Nephron (organoid): ENCODE measurements around the gene CRYBG2.
A peak's percentile ranks its signal among the peaks of the same experiment; 100 is the strongest.
"Not testable (repeated sequence)": the region's sequence is repeated elsewhere in the genome, so short reads cannot be mapped to it uniquely, and the experiment has no call there.

ENCODE experiments used
- H3K27ac Mint-ChIP-seq, 3 experiments: 2 replicates each; pipeline ENCODE4 v1.8.0; 2020; ENCODE audit warnings: mixed read lengths in 3 of 3, mild to moderate bottlenecking in 2 of 3, moderate library complexity in 1 of 3
- H3K27me3 Mint-ChIP-seq: 2 replicates; pipeline ENCODE4 v1.8.0; 2021; ENCODE audit warnings: low read depth, mild to moderate bottlenecking, moderate library complexity, mixed read lengths
- H3K36me3 Mint-ChIP-seq: 2 replicates; pipeline ENCODE4 v1.8.0; 2020; ENCODE audit warnings: low read depth, mixed read lengths
- H3K4me1 Mint-ChIP-seq: 2 replicates; pipeline ENCODE4 v1.8.0; 2020; ENCODE audit warnings: mixed read lengths
- H3K4me3 Mint-ChIP-seq, 3 experiments: 2 replicates each; pipeline ENCODE4 v1.8.0; 2020; ENCODE audit warnings: mild to moderate bottlenecking in 3 of 3, mixed read lengths in 3 of 3, moderate library complexity in 2 of 3
- H3K9me3 Mint-ChIP-seq: 2 replicates; pipeline ENCODE4 v1.8.0; 2020; ENCODE audit warnings: mixed read lengths
- CTCF ChIP-seq, 3 experiments: fragments of 200-600 bp; sonication (generic); IDR thresholded peaks; one replicate each; pipeline ENCODE4 v1.5.0; 2021; ENCODE audit warnings: antibody characterized with exemption in 3 of 3; ENCODE audit not compliant: unreplicated experiment in 3 of 3

CRYBG2 gene

DNA sequence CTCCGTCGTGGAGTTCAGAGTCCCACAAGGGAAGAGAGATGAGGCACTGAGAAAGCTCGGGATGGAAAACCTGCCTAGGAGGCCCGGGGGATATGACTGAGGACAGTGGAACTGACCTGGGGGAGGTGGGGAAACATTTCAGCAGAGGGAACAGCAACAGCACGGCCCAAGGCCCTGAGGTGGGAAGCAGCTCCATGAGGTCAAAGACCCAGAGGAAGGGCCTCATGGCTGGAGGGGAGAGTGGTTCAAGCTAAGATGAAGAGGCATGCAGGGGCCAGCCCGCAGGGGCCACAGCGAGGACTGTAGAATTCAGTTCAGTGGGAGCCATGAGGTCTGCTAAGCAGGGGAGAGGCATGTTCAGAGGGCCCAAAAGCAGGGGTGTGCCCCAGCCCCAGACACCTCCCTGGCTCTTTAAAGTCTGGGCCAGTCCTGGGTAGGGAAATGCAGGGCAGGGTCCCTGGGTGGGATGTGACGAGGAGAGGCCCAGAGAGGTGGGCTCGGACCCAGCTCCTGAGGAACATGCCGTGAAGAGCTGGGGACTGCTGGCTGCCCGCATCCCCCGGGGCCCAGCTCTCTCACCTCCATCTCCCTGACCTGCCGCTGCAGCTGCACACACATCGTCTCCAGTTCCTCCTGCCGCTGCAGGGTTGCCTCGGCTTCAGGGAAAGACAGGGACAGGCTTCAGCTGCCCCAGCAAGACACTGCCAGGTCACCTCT lies 57.4 kb downstream of the CRYBG2 start:
- H3K9me3 Mint-ChIP-seq, result no peaks in the 10 kb centered on the region
- H3K27me3 Mint-ChIP-seq, result peaks cover 7% of the 10 kb centered on the region
- TF ChIP-seq CTCF (IDR thresholded peaks at IDR 0.05; ENCODE audit: unreplicated experiment in 3 of 3), result no peak
- H3K4me3 Mint-ChIP-seq, result no peak overlapping the region
- no peak overlapping the region for H3K27ac Mint-ChIP-seq
- H3K4me1 Mint-ChIP-seq, result no peaks in the 10 kb centered on the region
- H3K36me3 Mint-ChIP-seq, result peaks cover 3% of the 10 kb centered on the region

DNA sequence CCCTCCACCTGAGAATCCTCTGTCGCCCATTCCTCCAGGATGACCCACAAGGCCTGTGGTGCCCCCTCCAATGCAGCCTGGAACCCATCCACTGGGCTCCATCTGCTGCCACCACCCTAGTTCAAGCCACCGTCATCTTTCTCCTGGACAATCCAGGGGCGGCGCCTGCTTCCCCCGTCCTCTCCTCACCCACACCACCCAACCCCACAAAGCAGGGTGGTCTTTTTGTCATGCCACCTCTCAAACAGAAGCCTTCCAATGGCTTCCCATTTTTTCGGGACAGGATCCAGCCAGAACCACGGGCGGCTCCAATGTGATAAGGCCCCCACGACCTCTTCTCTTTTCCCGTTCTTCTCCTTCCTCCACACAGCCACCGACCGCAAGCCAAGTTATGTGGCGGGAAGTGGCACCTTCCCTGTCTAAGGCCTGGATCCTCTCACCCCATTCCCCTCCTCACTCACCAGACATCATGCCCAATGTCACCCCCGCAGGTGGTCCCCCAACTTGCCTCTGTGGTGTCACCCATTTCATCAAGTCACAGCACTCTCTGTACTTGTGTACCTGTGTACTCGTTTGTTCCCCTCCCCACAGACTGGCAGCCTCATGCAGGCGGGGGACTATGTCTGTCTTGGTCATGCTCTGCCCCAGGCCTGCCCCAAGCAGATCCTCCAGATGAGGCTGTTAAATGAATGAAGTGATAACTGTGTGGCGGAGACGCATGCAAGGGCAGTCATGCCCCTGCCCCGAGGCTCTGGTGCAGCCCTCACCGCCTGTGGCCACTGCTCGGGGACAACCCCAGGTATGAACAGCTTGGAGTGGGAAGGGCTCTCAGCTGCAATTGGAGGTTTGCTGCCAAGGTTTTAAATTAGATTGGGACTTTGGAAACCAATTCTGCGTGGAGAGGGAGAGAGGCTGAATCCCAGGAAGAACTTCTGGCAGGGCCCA lies 58.5 kb downstream of the CRYBG2 start:
- Mint-ChIP-seq H3K9me3 (no peaks in the 10 kb centered on the region), H3K27me3 (peaks cover 7% of the 10 kb centered on the region), H3K27ac (no peak overlapping the region), H3K4me3 (no peak overlapping the region), H3K36me3 (peaks cover 3% of the 10 kb centered on the region), H3K4me1 (no peaks in the 10 kb centered on the region)
- TF ChIP-seq CTCF (IDR thresholded peaks at IDR 0.05; ENCODE audit: unreplicated experiment in 3 of 3), result no peak

DNA sequence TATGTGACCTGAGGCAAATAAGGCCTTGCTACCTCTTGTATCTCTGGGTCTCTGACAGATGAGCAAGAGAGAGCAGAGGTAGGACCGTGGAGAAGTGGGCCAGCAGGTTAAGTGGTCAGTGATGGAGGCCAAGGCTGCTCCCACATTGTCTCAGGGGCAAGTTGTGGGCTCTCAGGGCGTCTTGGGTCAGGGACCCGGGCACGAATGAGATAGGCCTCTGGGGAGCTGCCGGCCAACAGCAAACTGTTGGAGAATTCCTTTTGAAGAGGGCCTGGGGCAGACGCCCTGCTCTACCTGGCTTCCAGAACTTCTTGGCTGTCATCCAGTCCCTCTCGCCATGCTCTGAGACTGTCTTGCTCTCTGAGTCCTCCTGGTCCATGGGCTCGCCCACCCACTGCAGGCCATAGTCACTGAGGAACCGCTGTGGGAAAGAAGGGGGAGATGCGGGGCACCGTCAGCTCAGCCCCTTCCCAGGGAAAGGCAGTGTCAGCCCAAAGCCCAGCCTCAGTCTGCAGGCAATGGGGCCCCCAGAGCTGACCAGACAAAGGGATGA lies 59.9 kb downstream of the CRYBG2 start:
- TF ChIP-seq CTCF (IDR thresholded peaks at IDR 0.05; ENCODE audit: unreplicated experiment in 3 of 3), result no peak
- Mint-ChIP-seq H3K9me3 (no peaks in the 10 kb centered on the region), H3K36me3 (peaks cover 3% of the 10 kb centered on the region), H3K27me3 (peaks cover 7% of the 10 kb centered on the region), H3K27ac (no peak overlapping the region), H3K4me3 (no peak overlapping the region), H3K4me1 (peaks cover 4% of the 10 kb centered on the region)

DNA sequence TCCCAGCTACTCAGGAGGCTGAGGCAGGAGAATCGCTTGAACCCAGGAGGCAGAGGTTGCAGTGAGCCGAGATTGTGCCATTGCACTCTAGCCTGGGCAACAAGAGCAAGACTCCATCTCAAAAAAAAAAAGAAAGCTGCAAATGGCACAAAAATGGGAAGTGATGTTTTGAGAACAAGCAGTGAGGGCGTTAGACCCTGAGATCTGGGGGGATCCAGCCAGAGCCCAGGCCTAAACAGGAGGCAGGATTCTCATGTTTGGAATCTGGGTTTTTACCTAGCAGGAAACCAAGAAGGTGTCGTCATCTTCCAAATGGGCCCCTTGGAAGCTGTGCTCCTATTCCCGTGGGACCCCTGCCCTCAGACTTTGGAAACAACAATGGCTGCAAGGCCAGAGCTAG lies 61.2 kb downstream of the CRYBG2 start:
- H3K36me3 Mint-ChIP-seq, H3K27ac Mint-ChIP-seq, H3K4me3 Mint-ChIP-seq, H3K9me3 Mint-ChIP-seq, H3K27me3 Mint-ChIP-seq: not testable (repeated sequence)
- peaks cover 12% of the 10 kb centered on the region for H3K4me1 Mint-ChIP-seq

DNA sequence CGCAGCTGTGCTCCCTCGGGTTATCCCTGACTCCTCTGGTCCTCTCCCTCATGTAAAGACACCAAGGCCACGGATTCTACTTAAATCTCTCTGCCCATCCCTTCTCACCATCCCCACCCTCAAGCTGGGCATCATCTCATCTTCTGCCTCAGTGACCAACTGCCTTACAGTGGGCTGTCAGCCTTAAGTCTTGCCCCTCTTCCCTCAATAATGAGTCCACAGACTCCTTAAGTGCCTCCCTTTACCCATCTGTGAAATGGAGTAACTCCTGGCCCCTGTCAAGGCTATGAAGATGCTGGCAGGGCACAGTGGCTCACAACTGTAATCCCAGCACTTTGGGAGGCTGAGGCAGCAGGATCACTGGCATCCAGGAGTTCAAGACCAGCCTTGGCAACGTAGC lies 62.0 kb downstream of the CRYBG2 start:
- TF ChIP-seq CTCF (IDR thresholded peaks at IDR 0.05; ENCODE audit: unreplicated experiment in 3 of 3), result no peak
- H3K27ac Mint-ChIP-seq, result peak overlapping the region in 1 of 3 experiments; percentile 24
- peaks cover 7% of the 10 kb centered on the region for H3K27me3 Mint-ChIP-seq
- no peak overlapping the region for H3K4me3 Mint-ChIP-seq
- no peaks in the 10 kb centered on the region for H3K9me3 Mint-ChIP-seq
- peaks cover 20% of the 10 kb centered on the region for H3K4me1 Mint-ChIP-seq
- H3K36me3 Mint-ChIP-seq, result peaks cover 3% of the 10 kb centered on the region

GRCh38 chr1:26291433-26291832 lies 62.5 kb downstream of the CRYBG2 start:
- Mint-ChIP-seq H3K36me3 (peaks cover 3% of the 10 kb centered on the region), H3K27ac (no peak overlapping the region), H3K4me1 (peaks cover 21% of the 10 kb centered on the region), H3K4me3 (peak overlapping the region in 1 of 3 experiments; percentile 10), H3K27me3 (peaks cover 7% of the 10 kb centered on the region), H3K9me3 (no peaks in the 10 kb centered on the region)
- no peak for TF ChIP-seq CTCF (IDR thresholded peaks at IDR 0.05; ENCODE audit: unreplicated experiment in 3 of 3)
